H1 (cell line): Measurements from ENCODE around the gene SLC17A8.

Experiments used
- CREB1 ChIP-seq: IDR thresholded peaks from 2 replicates; pipeline ENCODE4 v1.6.1; 2012; ENCODE audit warnings: inconsistent platforms
- FOSL1 ChIP-seq: IDR thresholded peaks from 2 replicates; pipeline ENCODE4 v1.6.1; 2011; ENCODE audit warnings: mild to moderate bottlenecking, low read depth, low read length, moderate library complexity; ENCODE audit not compliant: insufficient read depth
- RBBP5 ChIP-seq: IDR thresholded peaks from 2 replicates; pipeline ENCODE4 v1.7.1; 2012; ENCODE audit warnings: low read depth, mild to moderate bottlenecking, inconsistent platforms, low read length, moderate library complexity, borderline replicate concordance
- TF ChIP-seq, protein P1 (sequence below): IDR thresholded peaks from 2 replicates; pipeline ENCODE4 v1.6.1; 2012; ENCODE audit warnings: inconsistent platforms

DNA sequence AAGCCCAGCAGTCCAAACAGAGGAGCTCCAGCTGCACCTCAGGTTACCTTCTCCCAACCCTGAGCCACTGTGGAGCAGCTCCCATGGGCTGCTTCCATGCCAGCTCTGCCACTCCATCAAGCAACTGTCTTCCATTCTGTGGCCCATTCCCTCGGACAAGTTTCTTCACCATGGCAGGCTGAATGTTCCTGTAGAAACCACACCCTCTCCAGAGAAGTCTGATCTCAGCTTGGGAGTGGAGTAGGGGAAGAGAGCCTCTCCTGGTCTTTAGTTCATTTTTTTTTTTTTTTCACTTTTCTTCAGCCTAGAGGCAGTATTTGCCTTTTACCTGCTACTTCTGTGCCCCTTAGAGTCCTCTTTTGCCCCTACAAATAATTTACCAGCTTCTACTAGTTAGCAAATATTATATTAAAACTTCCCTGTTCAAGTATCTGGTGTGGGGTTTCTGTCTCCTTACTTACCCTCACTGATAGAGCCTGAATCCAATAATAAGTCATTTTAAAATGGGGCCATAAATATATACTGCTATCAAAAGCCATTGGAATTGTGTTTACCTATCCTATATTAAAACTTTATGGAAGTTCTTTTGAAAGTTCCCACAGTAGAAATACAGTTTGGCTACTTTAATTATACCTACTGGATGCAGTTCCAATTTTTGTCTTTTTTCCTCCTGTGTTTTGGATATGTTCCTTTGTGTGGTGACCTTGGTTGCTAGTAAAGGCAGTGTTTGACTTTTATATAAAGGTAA, 11.7 kb upstream of the SLC17A8 start:
- no peak for TF ChIP-seq CREB1
- TF ChIP-seq FOSL1: no peak
- TF ChIP-seq, protein P1, sequence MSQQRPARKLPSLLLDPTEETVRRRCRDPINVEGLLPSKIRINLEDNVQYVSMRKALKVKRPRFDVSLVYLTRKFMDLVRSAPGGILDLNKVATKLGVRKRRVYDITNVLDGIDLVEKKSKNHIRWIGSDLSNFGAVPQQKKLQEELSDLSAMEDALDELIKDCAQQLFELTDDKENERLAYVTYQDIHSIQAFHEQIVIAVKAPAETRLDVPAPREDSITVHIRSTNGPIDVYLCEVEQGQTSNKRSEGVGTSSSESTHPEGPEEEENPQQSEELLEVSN: no peak
- no peak for TF ChIP-seq RBBP5
